ENCODE measurements around the gene SSUH2.

Gene SSUH2

GRCh38 chr3:8673083-8673737 is 28.6 kb upstream of the SSUH2 start:
- TF ChIP-seq CTCF (IDR thresholded peaks at IDR 0.05; ENCODE audit: low read depth, low read length, missing control alignments), result no peak
- Histone ChIP-seq H3K4me3 (ENCODE audit: low read depth, low read length) (no peak overlapping the region), H3K27ac (no peak overlapping the region), H3K36me3 (replicated peaks) (no peaks in the 10 kb centered on the region), H3K27me3 (replicated peaks) (no peaks in the 10 kb centered on the region)
- in situ Hi-C loops (cut with HindIII; ENCODE audit: low pct_ligation_motif_present, low sequenced_read_pairs), result no loop called here
- DNase-seq, result no peak

GRCh38 chr3:8669019-8669418 is 24.4 kb upstream of the SSUH2 start:
- Histone ChIP-seq H3K36me3 (replicated peaks) (no peaks in the 10 kb centered on the region), H3K27me3 (replicated peaks) (no peaks in the 10 kb centered on the region), H3K27ac (no peak overlapping the region), H3K4me3 (ENCODE audit: low read depth, low read length) (no peak overlapping the region)
- DNase-seq, result no peak
- in situ Hi-C loops (cut with HindIII; ENCODE audit: low pct_ligation_motif_present, low sequenced_read_pairs), result no loop called here
- peak; percentile 34 for TF ChIP-seq CTCF (IDR thresholded peaks at IDR 0.05; ENCODE audit: low read depth, low read length, missing control alignments)

- Histone ChIP-seq H3K36me3 (replicated peaks) (no peaks in the 10 kb centered on the region), H3K4me3 (ENCODE audit: low read depth, low read length) (no peak overlapping the region), H3K27me3 (replicated peaks) (no peaks in the 10 kb centered on the region), H3K27ac (no peak overlapping the region)
- in situ Hi-C loops (cut with HindIII; ENCODE audit: low pct_ligation_motif_present, low sequenced_read_pairs), result no loop called here
- no peak for DNase-seq
- no peak for TF ChIP-seq CTCF (IDR thresholded peaks at IDR 0.05; ENCODE audit: low read depth, low read length, missing control alignments)
Measured at GRCh38 chr3:8668216-8668615, 23.6 kb upstream of the SSUH2 start.

- H3K27ac ChIP-seq, result no peak overlapping the region
- no peak for TF ChIP-seq CTCF (IDR thresholded peaks at IDR 0.05; ENCODE audit: low read depth, low read length, missing control alignments)
- in situ Hi-C loops (cut with HindIII; ENCODE audit: low pct_ligation_motif_present, low sequenced_read_pairs), result no loop called here
- no peaks in the 10 kb centered on the region for H3K27me3 ChIP-seq (replicated peaks)
- no peak for DNase-seq
- H3K36me3 ChIP-seq (replicated peaks), result no peaks in the 10 kb centered on the region
- H3K4me3 ChIP-seq (ENCODE audit: low read depth, low read length), result no peak overlapping the region
Measured at GRCh38 chr3:8667463-8668091, 23.0 kb upstream of the SSUH2 start.

- in situ Hi-C loops (cut with HindIII; ENCODE audit: low pct_ligation_motif_present, low sequenced_read_pairs), result no loop called here
- H3K27ac ChIP-seq, result no peak overlapping the region
- H3K27me3 ChIP-seq (replicated peaks), result no peaks in the 10 kb centered on the region
- no peak overlapping the region for H3K4me3 ChIP-seq (ENCODE audit: low read depth, low read length)
- no peaks in the 10 kb centered on the region for H3K36me3 ChIP-seq (replicated peaks)
- TF ChIP-seq CTCF (IDR thresholded peaks at IDR 0.05; ENCODE audit: low read depth, low read length, missing control alignments), result no peak
- no peak for DNase-seq
Measured at GRCh38 chr3:8665407-8665896, 20.9 kb upstream of the SSUH2 start.
